Skeletal muscle tissue (tissue), 5 donors: Measurements from ENCODE around the gene CATSPERE. TPM values are rescaled to one million over a fixed set of nuclear protein-coding genes. Genes with fewer than 3 reads are reported as not detected.
"Not testable (repeated sequence)": the region's sequence is repeated elsewhere in the genome, so short reads cannot be mapped to it uniquely, and the experiment has no call there.

ENCODE experiments used
- H3K27ac ChIP-seq: one replicate; pipeline ENCODE4 v1.7.0; 2013; ENCODE audit warnings: mild to moderate bottlenecking, low read depth, low read length, inconsistent platforms
- H3K27me3 ChIP-seq, 3 donors: one replicate each; pipeline ENCODE4 v1.7.0; 2013; ENCODE audit warnings: low read length in 3 of 3; ENCODE audit not compliant: control insufficient read depth in 3 of 3, insufficient read depth in 3 of 3
- H3K36me3 ChIP-seq, 3 donors: one replicate each; pipeline ENCODE4 v1.7.0; 2013; ENCODE audit warnings: low read length in 3 of 3; ENCODE audit not compliant: control insufficient read depth in 3 of 3, insufficient read depth in 3 of 3
- H3K4me1 ChIP-seq, 3 donors: one replicate each; pipeline ENCODE4 v1.7.0; 2013; ENCODE audit warnings: low read length in 3 of 3, mild to moderate bottlenecking in 3 of 3; ENCODE audit not compliant: control insufficient read depth in 3 of 3, insufficient read depth in 3 of 3
- H3K4me3 ChIP-seq, 3 donors: one replicate each; pipeline ENCODE4 v1.7.0; 2013; ENCODE audit warnings: low read length in 3 of 3
- H3K9ac ChIP-seq, 3 donors: one replicate each; pipeline ENCODE4 v1.7.0; 2013; ENCODE audit warnings: low read length in 3 of 3, mild to moderate bottlenecking in 3 of 3, moderate library complexity in 2 of 3, low read depth in 1 of 3
- H3K9me3 ChIP-seq, 3 donors: one replicate each; pipeline ENCODE4 v1.7.0; 2013; ENCODE audit warnings: low read length in 3 of 3; ENCODE audit not compliant: control insufficient read depth in 3 of 3
- small RNA-seq: library from RNA; depleted of rRNA; stranded (forward); fragments of <200 nt; gene quantifications from one replicate; pipeline ENCODE3, GENCODE V24; 2014
- total RNA-seq: library from RNA; depleted of rRNA; stranded (reverse); fragments of >200 nt; gene quantifications from one replicate; pipeline ENCODE4 v1.2.3, GENCODE V29; 2014
- donor health status: Osteomylitis.

The CATSPERE gene
- total RNA-seq, 1 donor from 2014 or later = 3.1 TPM

- Histone ChIP-seq H3K9me3 (no peaks in the 10 kb centered on the region), H3K36me3 (peaks cover 0 to 4% (median 0%) of the 10 kb centered on the region in 3 donors), H3K4me3 (no peak overlapping the region), H3K27ac (peak overlapping the region; percentile 76), H3K4me1 (peaks cover 3 to 17% (median 15%) of the 10 kb centered on the region in 3 donors), H3K27me3 (no peaks in the 10 kb centered on the region), H3K9ac (peak overlapping the region; percentile 10 to 47 (median 30))
Measured at GRCh38 chr1:244672946-244673682, 212.0 kb downstream of the CATSPERE start.

DNA sequence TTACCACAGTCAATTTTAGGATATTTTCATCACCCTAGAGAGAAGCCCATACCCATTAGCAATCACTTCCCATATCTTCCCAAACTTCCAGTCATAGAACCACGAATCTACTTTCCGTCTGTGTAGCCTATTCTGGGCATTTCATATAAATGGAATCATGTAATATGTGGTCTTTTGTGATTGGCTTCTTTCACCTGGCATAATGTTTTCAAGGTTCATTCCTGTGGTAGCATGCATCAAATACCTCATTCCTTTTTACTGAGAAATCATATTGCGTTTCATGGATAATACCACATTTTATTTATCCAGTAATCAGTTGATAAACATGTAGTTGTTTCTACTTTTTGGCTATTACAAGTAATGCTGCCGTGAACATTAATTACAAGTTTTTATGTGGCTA, 213.4 kb downstream of the CATSPERE start:
- Histone ChIP-seq H3K27ac (peak overlapping the region; percentile 76), H3K27me3 (no peaks in the 10 kb centered on the region), H3K9me3 (no peaks in the 10 kb centered on the region), H3K36me3 (peaks cover 0 to 4% (median 0%) of the 10 kb centered on the region in 3 donors), H3K4me1 (peaks cover 3 to 20% (median 17%) of the 10 kb centered on the region in 3 donors), H3K4me3 (no peak overlapping the region), H3K9ac (no peak overlapping the region)

GRCh38 chr1:244675167-244675566, 214.1 kb downstream of the CATSPERE start:
- Histone ChIP-seq H3K9ac (no peak overlapping the region), H3K27ac (peak overlapping the region; percentile 76), H3K27me3 (no peaks in the 10 kb centered on the region), H3K36me3 (peaks cover 0 to 4% (median 0%) of the 10 kb centered on the region in 3 donors), H3K4me1 (peaks cover 3 to 20% (median 17%) of the 10 kb centered on the region in 3 donors), H3K4me3 (no peak overlapping the region), H3K9me3 (no peaks in the 10 kb centered on the region)

DNA sequence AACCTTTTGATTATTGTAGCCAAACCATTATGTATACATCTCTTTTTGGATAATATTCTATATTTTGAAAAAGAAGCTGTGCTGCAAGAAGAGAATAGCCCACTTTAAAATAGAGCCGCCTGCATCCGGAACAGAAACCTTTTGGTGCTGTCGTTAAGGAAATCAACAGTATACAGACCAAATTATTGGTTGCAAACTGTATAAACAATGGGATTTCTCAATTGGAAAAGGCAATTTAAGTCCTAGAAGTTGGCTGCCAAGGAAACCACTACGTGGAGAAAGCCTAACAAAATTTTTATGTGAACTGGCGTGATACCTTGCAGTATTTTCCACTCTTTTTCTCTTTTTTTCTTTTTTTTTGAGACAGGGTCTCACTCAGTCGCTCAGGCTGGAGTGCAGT, 217.6 kb downstream of the CATSPERE start:
- no peak overlapping the region for H3K27ac ChIP-seq
- H3K36me3 ChIP-seq = peaks cover 0 to 4% (median 0%) of the 10 kb centered on the region in 3 donors
- peaks cover 0 to 9% (median 5%) of the 10 kb centered on the region in 3 donors for H3K4me1 ChIP-seq
- H3K27me3 ChIP-seq = no peaks in the 10 kb centered on the region
- H3K9me3 ChIP-seq = no peaks in the 10 kb centered on the region
- H3K9ac ChIP-seq = no peak overlapping the region
- H3K4me3 ChIP-seq = no peak overlapping the region

- Histone ChIP-seq H3K27ac (no peak overlapping the region), H3K27me3 (no peaks in the 10 kb centered on the region), H3K9ac (no peak overlapping the region), H3K4me3 (no peak overlapping the region), H3K9me3 (no peaks in the 10 kb centered on the region), H3K4me1 (peaks cover 0 to 6% (median 5%) of the 10 kb centered on the region in 3 donors), H3K36me3 (no peaks in the 10 kb centered on the region)
Measured at GRCh38 chr1:244680667-244681066, 219.6 kb downstream of the CATSPERE start.

DNA sequence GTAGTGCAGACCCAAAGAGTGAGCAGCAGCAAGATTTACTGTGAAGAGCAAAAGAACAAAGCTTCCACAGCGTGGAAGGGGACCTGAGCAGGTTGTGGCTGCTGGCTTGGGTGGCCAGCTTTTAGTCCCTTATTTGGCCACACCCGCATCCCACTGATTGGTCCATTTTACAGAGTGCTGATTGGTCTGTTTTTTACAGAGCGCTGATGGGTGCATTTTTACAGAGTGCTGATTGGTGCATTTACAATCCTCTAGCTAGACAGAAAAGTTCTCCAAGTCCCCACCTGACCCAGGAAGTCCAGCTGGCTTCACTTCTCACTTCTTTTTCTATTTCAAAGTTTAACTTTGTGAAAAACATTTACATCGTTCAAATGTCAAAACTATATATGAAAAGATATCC, 221.0 kb downstream of the CATSPERE start:
- H3K9me3 ChIP-seq, H3K9ac ChIP-seq, H3K4me3 ChIP-seq, H3K4me1 ChIP-seq, H3K27ac ChIP-seq, H3K27me3 ChIP-seq, H3K36me3 ChIP-seq: not testable (repeated sequence)

Small RNAs within 50 kb of the gene (small RNA-seq; reads per million reads assigned to genes)
- not detected for gene CYCSP5

Other genes starting within 250 kb of the CATSPERE start
- 14.6 TPM for gene ADSS2, start 9.4 kb upstream of the CATSPERE start, total RNA-seq
- 47.0 TPM for gene DESI2, start 191.9 kb downstream of the CATSPERE start, total RNA-seq